Lower lobe of right lung (tissue), 2 donors: Measurements from ENCODE around the gene MT2A. TPM values are rescaled to one million over a fixed set of nuclear protein-coding genes. Genes with fewer than 3 reads are reported as not detected.

Source experiments
- ATAC-seq, 2 donors: fragments of 200-7000 bp; cut with Tn5 transposase; one replicate each; pipeline ENCODE4 v1.9.1; 2020 to 2022; ENCODE audit warnings: mild to moderate bottlenecking in 2 of 2, moderate library complexity in 2 of 2
- DNase-seq: peaks from one replicate; pipeline ENCODE4 v3.0.0-alpha.2; 2020
- H3K27ac ChIP-seq: fragments of 200-600 bp; one replicate; pipeline ENCODE4 v1.8.0; 2022
- H3K27me3 ChIP-seq: fragments of 200-600 bp; one replicate; pipeline ENCODE4 v1.8.0; 2022; ENCODE audit warnings: low read depth
- H3K36me3 ChIP-seq: fragments of 200-600 bp; one replicate; pipeline ENCODE4 v1.8.0; 2022; ENCODE audit warnings: mild to moderate bottlenecking
- H3K4me1 ChIP-seq: fragments of 200-600 bp; one replicate; pipeline ENCODE4 v1.8.0; 2022
- H3K4me3 ChIP-seq: fragments of 200-600 bp; one replicate; pipeline ENCODE4 v1.8.0; 2022; ENCODE audit warnings: mild to moderate bottlenecking
- H3K9me3 ChIP-seq: fragments of 200-600 bp; one replicate; pipeline ENCODE4 v1.8.0; 2022
- CTCF ChIP-seq: fragments of 200-600 bp; IDR thresholded peaks from one replicate; pipeline ENCODE4 v1.8.0; 2022; ENCODE audit warnings: antibody characterized with exemption, mild to moderate bottlenecking
- intact Hi-C: fragments of 100-400 bp; cut with DNase I; formaldehyde crosslinking; loops from one replicate; pipeline ENCODE4 v1.11.0; 2022
- total RNA-seq: library from RNA; stranded (reverse); fragmentation: NEBNext Ultra II Directional; extraction: Animal tissue kit (Norgen Biotek cat#: 25700); gene quantifications from one replicate; pipeline ENCODE4 v1.2.1, GENCODE V29; 2021
- donor health status: DM: no; HTN: yes; CAD: no; lungs with severe emphysema.

MT2A gene
- total RNA-seq, 1 donor from 2014 or later: 223 TPM

GRCh38 chr16:56658327-56658875 is 50.0 kb downstream of the MT2A start:
- no peaks in the 10 kb centered on the region for H3K9me3 ChIP-seq
- peak overlapping the region; percentile 74 for H3K4me3 ChIP-seq
- H3K36me3 ChIP-seq: no peaks in the 10 kb centered on the region
- H3K27me3 ChIP-seq: peaks cover 13% of the 10 kb centered on the region
- intact Hi-C loops: no loop called here
- TF ChIP-seq CTCF: no peak
- no peak for DNase-seq
- H3K27ac ChIP-seq: peak overlapping the region; percentile 78
- H3K4me1 ChIP-seq: peaks cover 10% of the 10 kb centered on the region
- ATAC-seq: no peak

Other genes with a start within 250 kb of the MT2A start
- gene AMFR, start 183.0 kb upstream of the MT2A start, total RNA-seq: 90.4 TPM
- 80.3 TPM for gene NUDT21, start 157.3 kb upstream of the MT2A start, total RNA-seq
- 26.8 TPM for gene OGFOD1, start 157.0 kb upstream of the MT2A start, total RNA-seq
- 42.2 TPM for gene BBS2, start 88.6 kb upstream of the MT2A start, total RNA-seq
- gene MT4, start 43.5 kb upstream of the MT2A start, total RNA-seq: not detected
- gene MT3, start 19.1 kb upstream of the MT2A start, total RNA-seq: not detected
- 158 TPM for gene MT1E, start 17.2 kb downstream of the MT2A start, total RNA-seq
- 29.8 TPM for gene MT1M, start 24.1 kb downstream of the MT2A start, total RNA-seq
- 4.7 TPM for gene MT1A, start 30.1 kb downstream of the MT2A start, total RNA-seq
- gene MT1B, start 43.3 kb downstream of the MT2A start, total RNA-seq: not detected
- 12.6 TPM for gene MT1F, start 49.4 kb downstream of the MT2A start, total RNA-seq
- gene MT1G, start 59.5 kb downstream of the MT2A start, total RNA-seq: 25.3 TPM
- gene MT1H, start 61.2 kb downstream of the MT2A start, total RNA-seq: 4.3 TPM
- gene MT1X, start 73.9 kb downstream of the MT2A start, total RNA-seq: 95.7 TPM
- gene NUP93, start 121.5 kb downstream of the MT2A start, total RNA-seq: 49.4 TPM